ENCODE measurements around the gene FRG2. TPM values are rescaled to one million over a fixed set of nuclear protein-coding genes. Genes with fewer than 3 reads are reported as not detected.
"Not testable (repeated sequence)": the region's sequence is repeated elsewhere in the genome, so short reads cannot be mapped to it uniquely, and the experiment has no call there.

FRG2 gene
- polyA plus RNA-seq (ENCODE audit: insufficient read depth in 1 of 5, insufficient read length in 5 of 5, low replicate concordance in 1 of 5), result under 1 TPM in 2 of 5 donors, not detected in 3; 0.05 to 0.06 TPM
- long read RNA-seq, donor 1, result 0 reads
- long read RNA-seq, donor 2, result 0 reads
- long read RNA-seq, donor 3, result 0 reads
- long read RNA-seq, donor 4, result 0 reads
- long read RNA-seq, donor 5, result 0 reads
- long read RNA-seq, donor 6, result 0 reads
- long read RNA-seq, donor 7, result 0 reads
- long read RNA-seq, donor 8, result 0 reads

DNA sequence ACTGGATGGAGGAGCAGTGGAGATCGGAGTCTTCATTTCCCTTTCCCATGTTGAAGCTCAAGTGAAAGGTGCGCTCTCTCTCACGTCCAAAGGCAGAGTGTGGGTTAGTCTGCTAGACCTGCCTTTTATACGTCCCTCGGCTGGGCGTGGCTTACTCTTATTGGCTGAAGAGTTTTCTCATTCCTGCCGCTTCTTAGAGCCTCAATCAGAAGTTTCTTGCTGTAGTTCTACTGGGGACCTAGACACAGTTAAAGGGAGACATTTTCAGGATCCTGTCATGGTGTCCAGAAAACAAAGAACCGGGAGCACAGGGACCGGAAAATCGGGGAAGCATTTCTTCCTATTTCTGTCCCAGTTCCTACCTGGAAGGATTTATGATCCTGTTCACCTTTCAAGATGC lies at the start of gene FRG2:
TSS of gene FRG2 (minus strand) at position 101 of the 400 bp plus-strand sequence. CDS start at position 49, 52 bp downstream.
- DNase-seq, result not testable (repeated sequence)

DNA sequence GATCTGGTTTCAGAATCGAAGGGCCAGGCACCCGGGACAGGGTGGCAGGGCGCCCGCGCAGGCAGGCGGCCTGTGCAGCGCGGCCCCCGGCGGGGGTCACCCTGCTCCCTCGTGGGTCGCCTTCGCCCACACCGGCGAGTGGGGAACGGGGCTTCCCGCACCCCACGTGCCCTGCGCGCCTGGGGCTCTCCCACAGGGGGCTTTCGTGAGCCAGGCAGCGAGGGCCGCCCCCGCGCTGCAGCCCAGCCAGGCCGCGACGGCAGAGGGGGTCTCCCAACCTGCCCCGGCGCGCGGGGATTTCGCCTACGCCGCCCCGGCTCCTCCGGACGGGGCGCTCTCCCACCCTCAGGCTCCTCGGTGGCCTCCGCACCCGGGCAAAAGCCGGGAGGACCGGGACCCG lies 41.3 kb upstream of the FRG2 start:
- DNase-seq, result not testable (repeated sequence)

DNA sequence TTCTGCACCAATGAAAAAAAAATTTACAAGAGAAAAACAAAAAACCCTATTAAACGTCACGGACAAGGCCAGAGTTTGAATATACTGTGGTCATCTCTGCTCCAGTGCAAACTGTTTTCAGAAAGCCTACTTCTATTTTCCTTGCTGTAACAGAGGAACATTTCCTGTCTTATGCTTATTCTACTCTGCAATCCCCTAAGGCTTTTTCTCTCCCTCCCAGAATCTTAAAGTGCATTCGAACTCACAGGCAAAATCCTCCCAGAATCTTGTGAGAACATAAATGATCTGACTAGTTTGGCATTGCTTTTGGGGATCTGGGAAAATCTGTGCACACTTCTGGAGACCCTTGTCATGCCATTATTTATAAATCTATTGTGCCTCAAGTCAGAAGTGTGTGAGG lies 37.7 kb upstream of the FRG2 start:
- not testable (repeated sequence) for DNase-seq

DNA sequence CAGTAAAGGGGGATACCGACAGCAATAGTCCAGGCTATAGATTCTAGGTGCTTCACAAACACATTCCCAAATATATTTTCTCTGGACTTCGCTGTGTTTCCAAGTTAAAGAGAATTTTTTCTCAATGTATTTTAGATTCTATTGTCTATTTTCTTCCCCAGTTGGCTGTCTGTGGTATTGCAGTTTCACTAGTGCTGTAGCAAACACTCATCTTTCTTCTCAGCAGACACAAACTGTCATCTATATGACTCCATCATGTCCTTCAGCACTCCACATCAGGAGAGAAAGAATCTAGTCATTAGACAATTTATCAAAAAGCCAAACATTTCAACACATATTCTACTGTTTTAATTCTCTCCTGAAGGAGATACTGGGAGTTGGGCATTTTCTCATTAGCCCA lies 37.3 kb upstream of the FRG2 start, which contains the start of gene DBET:
TSS of gene DBET (plus strand) at position 161 of the 400 bp plus-strand sequence.
- not testable (repeated sequence) for DNase-seq

DNA sequence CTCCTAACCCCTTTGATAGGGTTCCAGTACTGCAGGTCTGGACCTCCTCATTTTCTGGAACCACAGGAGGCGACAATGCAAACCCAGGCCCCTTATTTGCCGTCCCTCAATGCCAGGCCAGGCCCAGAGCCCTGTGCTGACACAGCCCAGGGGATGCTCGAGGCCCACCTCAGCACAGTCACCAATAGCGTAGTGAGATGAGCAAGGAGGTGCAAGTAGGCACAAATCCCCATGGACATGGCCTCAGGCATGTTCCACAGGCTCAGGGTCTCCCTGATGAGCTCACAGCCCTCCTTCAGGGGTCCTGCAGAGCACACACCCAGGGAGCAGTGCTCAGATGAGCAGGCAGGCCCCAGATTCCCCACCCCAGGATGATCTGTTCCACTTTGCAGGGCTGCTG lies 31.9 kb upstream of the FRG2 start:
- not testable (repeated sequence) for DNase-seq

DNA sequence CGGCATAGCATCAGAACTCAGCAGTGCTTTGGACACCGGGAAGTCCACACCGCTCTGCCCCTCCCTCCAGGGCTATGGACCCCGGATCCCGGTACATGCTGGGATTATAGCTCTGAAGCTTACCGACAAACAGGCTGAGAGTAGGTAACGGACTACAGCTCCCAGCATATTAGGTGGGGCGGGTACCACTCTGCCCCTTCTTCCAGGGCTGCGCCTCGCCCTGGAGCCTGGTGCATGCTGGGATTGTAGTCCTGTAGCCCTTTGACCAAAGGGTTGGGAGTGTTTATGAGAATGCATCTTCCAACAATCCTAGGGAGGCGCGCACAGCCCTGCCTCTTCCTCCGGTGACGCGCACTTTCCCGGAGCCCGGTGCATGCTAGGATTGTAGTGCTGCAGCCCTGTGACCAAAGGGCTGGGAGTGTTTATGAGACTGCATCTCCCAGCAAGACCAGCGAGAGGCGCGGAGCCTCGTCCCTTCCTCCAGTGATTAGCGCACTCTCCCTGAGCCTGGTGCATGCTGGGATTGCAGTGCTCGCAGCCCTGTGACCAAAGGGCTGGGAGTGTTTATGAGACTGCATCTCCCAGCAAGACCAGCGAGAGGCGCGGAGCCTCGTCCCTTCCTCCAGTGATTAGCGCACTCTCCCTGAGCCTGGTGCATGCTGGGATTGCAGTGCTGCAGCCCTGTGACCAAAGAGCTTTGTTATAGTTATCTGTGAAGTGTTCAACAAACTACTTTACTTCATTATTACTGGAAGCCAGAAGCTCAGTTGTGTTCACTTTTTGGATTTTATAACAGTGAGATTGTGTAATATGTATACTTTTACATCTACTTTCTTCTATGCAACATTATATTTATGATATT lies 22.6 kb upstream of the FRG2 start:
- DNase-seq, result not testable (repeated sequence)

DNA sequence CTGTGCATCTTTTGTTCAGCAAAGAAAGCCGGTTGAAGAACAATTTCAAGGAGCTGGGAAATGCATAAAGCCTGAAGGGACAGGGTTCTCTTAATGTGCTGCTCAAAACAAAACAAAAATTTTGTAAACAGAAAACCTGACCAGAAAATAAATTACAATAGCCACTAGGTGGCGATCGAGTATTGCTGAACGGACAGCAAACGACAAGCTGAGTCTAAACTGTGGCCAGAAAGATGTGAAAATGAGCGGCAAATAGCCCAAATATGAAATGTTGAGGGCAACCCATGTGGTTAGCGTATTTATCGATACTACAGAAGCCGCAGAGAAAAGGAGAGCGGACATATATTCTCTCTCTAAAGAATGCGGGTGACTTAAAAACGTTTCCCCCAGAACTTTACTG lies 20.6 kb upstream of the FRG2 start:
- DNase-seq, result not testable (repeated sequence)

DNA sequence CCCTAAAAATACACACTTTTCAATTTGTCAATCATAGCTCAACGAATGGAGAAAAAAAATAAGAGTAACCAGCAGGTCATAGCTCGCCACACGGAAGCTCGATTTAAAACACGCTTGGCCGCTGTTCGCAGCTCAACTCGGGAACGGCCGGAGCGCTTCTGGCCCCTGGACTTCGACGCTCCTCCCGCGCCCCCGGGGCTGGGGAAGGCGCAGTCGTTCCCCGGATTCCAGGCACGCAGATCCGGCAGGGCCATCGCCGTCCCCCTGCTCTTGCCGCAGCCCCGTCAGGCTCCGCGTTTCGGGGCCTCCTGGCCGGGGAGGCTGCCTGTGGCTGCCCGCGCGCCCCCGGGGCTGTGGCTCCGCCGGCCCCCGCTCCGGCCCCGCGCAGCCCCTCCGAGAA lies 13.8 kb upstream of the FRG2 start:
- not testable (repeated sequence) for DNase-seq

DNA sequence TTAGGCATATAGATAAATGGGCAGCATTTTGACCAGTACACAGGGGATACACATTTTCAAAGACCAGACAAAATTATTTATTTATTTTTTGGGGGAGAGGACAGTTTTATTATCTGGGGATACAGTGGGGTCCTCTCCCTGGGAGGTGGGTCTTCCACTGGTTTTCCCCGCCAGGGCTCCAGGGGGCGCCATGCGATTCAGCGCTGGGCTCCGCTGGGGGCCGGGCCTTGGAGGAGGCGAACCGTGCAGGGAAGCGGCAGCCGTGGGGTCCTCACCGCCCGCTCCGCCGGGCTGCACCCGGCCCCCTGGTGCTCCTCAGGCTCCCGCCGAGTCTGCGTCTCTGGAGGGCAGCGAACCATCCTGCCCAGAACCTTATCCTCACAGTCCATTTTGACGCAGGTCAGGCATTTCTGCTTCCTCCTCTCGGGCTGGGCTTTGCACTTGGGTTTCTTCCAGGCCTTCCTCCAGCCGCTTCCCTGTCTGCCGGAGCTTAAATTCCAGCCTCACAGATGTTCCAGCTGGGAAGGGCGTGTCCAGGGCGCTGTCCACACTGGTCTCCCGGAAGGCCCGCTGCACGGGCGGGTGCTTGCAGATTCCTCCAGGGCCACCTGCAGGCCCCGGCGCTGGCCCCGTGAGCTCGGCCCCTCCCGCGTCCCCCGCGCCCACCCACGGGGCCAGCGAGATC lies 10.8 kb upstream of the FRG2 start:
- not testable (repeated sequence) for DNase-seq

DNA sequence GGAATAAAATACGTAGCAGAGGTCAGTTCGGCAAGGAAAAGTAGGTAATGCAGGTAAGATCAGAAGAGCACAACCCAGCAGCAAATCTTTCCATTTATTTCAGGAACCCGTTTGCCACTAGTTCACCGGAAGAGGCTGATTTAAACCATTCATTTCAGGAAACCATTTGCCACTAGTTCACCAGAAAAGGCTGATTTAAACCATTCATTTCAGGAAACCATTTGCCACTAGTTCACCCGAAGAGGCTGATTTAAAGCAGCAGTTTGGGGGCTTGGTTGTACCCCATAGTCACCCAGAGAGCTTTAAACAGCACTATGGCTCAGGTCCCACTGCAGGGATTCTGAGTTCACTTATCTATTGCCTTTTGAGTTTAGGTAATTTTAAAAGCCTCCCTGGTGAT lies 4.2 kb upstream of the FRG2 start:
- not testable (repeated sequence) for DNase-seq

DNA sequence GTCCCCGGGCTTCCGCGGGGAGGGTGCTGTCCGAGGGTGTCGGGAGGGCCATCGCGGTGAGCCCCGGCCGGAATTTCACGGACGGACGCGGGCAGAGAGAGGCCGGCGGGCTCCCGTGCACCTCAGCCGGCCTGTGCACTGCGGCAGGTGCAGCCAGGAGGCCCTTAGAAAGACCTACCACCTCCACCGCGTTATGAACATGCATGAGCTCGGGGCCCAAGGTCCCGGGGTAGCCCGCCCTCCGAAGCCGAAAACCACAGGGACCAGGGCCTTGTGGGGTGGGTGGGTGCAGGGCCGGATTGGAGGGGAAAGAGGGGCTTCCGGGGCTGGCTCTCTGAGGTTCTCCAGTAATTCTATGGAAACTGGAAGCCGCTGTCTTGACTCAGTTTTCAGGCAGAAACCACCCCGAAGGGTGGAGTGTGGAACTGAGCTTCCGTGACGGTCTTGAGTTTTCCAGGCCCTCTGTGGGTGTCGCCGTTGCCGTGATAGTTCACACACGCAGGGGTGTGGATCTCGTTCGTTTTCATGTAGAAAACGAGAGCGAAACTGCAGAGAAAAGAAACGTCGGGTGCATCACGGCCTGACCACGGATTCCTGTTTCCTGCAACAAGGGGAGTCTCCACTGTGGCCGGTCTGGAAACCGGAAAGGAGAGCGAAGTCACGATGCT lies 4.3 kb downstream of the FRG2 start:
- not testable (repeated sequence) for DNase-seq

DNA sequence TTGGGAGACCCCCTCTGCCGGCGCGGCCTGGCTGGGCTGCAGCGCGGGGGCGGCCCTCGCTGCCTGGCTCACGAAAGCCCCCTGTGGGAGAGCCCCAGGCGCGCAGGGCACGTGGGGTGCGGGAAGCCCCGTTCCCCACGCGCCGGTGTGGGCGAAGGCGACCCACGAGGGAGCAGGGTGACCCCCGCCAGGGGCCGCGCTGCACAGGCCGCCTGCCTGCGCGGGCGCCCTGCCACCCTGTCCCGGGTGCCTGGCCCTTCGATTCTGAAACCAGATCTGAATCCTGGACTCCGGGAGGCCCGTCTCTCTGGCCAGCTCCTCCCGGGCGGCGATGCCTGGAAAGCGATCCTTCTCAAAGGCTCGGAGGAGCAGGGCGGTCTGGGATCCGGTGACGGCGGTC lies 5.1 kb downstream of the FRG2 start:
- not testable (repeated sequence) for DNase-seq

DNA sequence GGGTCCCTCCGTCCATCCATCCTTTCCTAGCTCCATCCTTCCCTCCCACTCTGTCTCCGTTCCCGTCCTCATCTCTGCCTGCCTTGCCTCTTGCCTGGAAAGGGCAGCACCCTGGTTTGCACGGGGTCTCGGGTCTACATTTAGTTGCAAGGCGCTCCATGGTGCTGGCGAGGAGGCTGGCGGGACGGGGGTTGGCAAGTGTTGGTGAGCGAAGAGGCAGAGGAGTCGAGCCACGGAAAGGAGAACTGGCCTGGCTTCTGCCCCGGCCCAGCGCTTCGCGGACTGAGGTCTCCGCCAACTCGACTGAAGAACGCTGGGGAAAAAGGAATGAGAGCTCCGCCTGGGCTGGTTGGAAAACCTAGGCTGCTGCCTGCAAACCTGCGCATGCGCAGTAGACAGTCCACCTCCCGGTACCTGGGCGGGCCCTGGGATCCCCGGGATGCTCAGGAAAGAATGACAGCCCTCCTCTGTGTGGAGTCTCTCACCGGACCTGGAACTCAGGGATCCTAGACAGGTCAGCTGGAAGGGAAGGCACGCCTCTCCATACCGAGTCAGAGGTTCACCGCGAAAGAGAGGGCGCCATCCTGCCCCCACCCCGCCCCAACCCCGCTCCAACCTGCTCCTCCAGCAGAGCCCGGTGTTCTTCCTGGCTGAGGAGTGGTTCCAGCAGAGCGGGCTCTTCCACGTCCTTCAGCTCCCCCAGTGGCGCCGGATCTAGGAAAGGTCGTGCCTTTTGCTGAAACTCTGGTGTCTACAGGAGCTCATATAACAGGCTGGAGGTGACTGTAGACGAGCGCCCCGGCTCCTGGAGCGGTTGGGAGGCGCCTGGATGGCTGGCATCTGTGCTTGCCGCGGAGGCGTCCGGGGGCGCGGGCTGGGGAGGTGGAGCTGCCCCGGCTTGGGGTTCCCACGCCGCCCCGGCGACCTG lies 6.0 kb downstream of the FRG2 start:
- DNase-seq, result peak in 1 of 2 donors; percentile 27

DNA sequence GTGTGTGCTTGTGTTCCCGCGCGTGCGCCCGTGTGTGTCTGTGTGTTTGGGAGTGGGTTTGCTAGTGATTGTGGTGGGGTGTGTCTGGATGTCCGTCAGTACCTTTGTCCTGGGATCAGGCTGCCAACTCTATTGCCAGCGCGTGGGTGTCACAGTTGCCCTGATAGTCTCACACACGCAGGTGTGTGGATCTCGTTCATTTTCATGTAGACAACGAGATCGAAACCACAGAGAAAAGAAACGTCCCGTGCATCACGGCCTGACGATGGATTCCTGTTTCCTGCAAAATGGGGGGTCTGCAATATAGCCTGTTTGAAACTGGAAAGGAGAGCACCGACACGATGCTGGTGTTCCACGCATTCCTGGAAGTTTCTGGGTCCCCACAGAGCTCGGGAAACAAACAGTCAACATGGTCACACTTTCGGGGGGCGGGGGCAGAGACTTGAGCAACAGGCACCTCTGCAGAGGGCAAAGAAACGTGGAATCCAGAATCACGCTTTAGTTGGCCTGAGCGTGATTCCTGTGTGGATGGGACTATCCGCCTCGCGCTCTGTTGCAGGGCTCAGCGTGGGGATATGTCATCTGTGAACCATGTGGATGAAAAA lies 7.1 kb downstream of the FRG2 start:
- not testable (repeated sequence) for DNase-seq

DNA sequence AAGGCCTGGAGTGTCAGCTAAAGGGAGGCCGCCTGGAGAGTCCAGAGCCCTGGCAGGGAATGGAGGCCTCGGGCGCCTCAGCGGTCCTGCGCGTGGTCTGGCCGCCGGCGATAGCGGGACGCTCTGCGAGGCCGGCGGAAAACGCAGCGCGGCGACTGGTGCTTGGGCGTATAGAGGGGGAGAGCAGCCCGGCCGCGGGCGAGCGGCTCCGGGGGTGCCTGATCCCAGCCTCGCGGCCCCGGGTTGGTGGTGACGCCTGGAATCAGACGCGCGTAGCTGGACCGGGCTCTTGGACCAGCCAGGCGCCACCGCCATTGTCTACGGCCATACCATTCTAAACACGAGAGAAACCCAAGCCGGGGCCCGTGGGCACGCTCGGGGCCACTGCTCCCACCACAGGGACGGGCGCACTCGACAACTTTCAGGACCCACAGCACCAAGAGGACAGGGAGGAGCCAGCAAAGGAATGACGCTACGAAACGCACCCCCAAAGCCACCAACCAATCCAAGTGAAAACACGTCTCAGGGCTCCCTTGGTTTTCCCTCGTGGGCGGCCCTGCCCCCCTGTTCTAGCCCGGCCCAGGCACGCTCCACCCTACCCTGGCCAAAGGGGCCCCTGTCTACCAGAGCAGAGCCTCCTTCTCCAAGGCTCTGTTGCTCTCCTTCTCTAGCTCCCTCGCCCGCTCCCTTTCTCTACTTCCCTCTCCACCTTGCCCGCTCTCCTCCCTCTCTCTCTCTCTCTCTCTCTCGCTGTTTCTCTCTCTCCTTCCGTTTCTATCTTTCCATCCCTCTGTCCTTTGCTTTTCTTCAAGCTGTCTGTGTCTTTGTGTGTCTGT lies 7.8 kb downstream of the FRG2 start:
- no peak for DNase-seq

DNA sequence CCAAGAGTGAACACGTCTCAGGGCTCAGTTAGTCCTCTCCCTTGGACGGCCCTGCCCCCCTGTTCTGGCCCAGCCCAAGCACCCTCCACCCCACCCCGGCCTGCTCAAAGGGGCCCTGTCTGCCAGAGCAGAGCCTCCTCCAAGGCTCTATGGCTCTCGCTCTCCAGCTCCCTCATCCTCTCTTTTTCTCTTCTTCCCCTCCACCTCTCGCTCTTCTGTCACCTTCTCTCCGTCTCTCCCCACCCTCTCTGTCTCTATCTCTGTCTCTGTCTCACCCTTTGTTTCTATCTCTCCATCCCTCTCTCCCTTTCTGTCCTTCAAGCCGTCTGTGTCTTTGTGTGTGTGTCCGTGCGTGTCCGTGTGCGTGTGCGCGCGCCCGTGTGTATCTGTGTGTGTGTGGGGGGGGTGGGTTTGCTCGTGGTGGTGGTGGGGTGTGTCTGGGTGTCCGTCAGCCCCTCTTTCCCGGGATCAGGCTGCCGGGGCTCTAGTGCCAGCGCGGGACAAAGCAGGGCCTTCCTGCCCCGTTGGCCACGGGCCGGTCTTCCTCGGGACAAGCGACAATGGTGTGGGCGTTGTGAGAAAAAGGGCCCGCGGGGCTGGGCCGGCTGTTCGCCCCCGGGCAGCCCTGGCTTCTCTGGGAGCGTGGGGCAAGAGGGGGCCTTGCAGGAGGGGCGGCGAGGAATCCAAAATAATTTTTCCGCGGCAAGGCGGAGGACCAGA lies 8.7 kb downstream of the FRG2 start:
- DNase-seq, result no peak

DNA sequence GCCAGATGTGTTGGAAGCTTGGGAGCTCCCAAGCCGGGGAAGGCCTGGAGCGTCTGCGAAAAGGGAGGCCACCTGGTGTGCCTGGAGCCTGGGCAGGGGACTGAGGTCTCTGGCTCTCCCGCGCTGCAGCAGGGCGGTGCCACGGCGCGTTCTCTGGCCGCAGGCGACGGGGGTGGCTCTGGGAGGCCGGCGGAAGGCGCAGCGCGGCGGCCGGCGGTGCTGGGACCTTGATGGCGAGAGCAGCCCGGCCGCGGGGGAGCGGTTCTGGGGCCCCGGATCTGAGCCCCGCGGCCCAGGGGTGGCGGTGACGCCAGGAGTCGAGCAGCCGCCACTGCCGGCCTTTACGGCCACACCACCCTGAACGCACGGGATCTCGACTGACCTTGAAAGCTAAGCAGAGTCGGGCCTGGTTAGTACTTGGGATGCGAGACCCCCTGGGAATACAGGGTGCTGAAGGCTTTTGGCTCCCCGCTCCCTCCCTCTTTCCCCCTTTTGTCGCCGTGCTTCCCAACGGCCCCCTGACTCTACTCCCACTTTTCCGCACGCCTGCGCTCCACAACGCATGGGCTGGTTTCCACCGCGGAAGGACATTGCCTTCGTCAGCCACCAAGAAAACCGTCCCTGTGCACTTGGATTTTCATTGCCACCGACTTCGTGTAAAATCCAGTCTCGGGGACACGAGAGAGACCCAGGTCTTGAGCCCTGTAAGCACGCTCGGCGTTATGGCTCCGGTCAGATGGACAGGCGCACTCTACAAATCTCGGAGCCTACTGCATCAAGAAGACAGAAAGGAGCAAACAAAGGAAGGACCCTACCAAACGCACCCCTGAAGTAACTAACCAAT lies 9.5 kb downstream of the FRG2 start:
- DNase-seq, result no peak
